ENCODE measurements around the gene SLC35G6. TPM values are rescaled to one million over a fixed set of nuclear protein-coding genes. Genes with fewer than 3 reads are reported as not detected.

Gene SLC35G6
- polyA plus RNA-seq, 1 donor: 0.52 TPM

- H3K36me3 ChIP-seq (ENCODE audit: control insufficient read depth, insufficient read depth, low read length): peaks cover 36% of the 10 kb centered on the region
- peak overlapping the region; percentile 71 for H3K27ac ChIP-seq (ENCODE audit: low read length)
- H3K9me3 ChIP-seq (ENCODE audit: control insufficient read depth, low read depth, low read length): no peaks in the 10 kb centered on the region
- DNase-seq: peak; percentile 84 to 93
- H3K4me1 ChIP-seq (ENCODE audit: control insufficient read depth, insufficient read depth, low read length): peaks cover 12% of the 10 kb centered on the region
- no peak overlapping the region for H3K4me3 ChIP-seq (ENCODE audit: low read length)
- WGBS (ENCODE audit: insufficient coverage, low lambda C conversion rate): no CpG with 5 or more reads among the region's 13 CpGs
- H3K27me3 ChIP-seq (ENCODE audit: control insufficient read depth, insufficient read depth, low read length): no peaks in the 10 kb centered on the region
These were observed 34.8 kb downstream of the SLC35G6 start for GRCh38 chr17:7515911-7516610.

- H3K27me3 ChIP-seq (ENCODE audit: control insufficient read depth, insufficient read depth, low read length): no peaks in the 10 kb centered on the region
- H3K4me3 ChIP-seq (ENCODE audit: low read length): no peak overlapping the region
- H3K27ac ChIP-seq (ENCODE audit: low read length): no peak overlapping the region
- H3K4me1 ChIP-seq (ENCODE audit: control insufficient read depth, insufficient read depth, low read length): no peaks in the 10 kb centered on the region
- WGBS (ENCODE audit: insufficient coverage, low lambda C conversion rate): no CpG with 5 or more reads among the region's 10 CpGs
- no peak for DNase-seq
- H3K36me3 ChIP-seq (ENCODE audit: control insufficient read depth, insufficient read depth, low read length): no peaks in the 10 kb centered on the region
- peaks cover 11% of the 10 kb centered on the region for H3K9me3 ChIP-seq (ENCODE audit: control insufficient read depth, low read depth, low read length)
These were observed 41.8 kb downstream of the SLC35G6 start for GRCh38 chr17:7523033-7523432.

DNA sequence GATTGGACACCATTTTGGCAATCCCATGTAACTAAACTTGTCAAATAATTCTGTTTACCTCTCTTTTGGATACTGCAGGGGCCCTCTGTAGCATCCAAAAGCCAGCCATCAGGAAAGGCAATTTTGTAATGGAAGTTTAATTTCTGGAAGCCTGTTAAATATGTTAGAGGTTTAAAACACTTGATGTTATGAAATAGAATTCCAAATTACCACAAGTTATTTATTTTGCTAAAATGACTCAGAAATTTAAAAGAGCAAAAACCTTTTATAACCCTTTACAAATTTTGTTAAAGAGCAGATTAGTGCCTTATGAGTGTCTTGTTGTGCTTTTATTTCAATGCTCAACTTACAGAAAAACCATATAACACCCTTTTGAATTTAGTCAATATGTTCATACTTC, 47.6 kb downstream of the SLC35G6 start:
- no peak for DNase-seq
- H3K4me1 ChIP-seq (ENCODE audit: control insufficient read depth, insufficient read depth, low read length): peaks cover 10% of the 10 kb centered on the region
- H3K9me3 ChIP-seq (ENCODE audit: control insufficient read depth, low read depth, low read length): peaks cover 22% of the 10 kb centered on the region

DNA sequence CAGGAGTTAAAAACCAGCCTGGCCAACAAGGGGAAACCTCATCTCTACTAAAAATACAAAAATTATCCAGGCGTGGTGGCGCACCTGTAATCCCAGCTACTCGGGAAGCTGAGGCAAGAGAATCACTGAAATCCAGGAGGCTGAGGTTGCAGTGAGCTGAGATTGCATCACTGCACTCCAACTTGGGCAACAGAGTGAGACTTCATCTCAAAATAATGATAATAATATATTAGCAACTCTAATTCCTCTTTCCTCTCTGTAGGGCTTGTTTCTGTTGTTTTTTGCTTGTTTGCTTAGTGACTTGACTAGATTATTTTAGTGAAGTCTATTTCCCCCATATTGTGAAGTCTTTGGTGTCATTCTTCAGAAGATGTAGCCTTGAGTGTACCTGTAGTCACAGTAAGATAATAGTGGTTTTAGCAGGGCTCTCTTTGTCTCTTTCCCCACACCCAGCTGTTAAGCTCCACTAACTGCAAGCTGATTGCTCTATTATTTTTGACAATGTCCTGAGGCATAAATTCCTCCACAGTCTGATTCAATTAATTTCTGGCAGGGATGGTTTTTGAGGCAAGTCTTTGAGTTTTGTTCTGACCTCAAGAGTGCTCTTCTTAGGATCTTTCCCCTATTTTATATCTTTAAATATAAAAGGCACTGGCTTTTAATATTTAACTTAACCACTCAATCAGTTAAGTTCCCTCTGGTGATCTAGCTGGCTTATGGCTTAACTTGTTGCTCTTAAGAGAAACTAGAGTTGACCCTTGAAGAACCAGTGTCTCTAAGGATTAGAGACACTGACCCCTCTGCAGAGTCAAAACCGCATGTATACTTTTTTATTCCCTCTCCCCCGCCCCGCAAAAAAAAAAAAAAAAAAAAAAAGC, 49.0 kb downstream of the SLC35G6 start:
- Histone ChIP-seq H3K4me1 (ENCODE audit: control insufficient read depth, insufficient read depth, low read length) (peaks cover 10% of the 10 kb centered on the region), H3K27me3 (ENCODE audit: control insufficient read depth, insufficient read depth, low read length) (no peaks in the 10 kb centered on the region), H3K36me3 (ENCODE audit: control insufficient read depth, insufficient read depth, low read length) (no peaks in the 10 kb centered on the region), H3K27ac (ENCODE audit: low read length) (no peak overlapping the region), H3K4me3 (ENCODE audit: low read length) (no peak overlapping the region), H3K9me3 (ENCODE audit: control insufficient read depth, low read depth, low read length) (peaks cover 22% of the 10 kb centered on the region)
- DNase-seq: no peak
- WGBS (ENCODE audit: insufficient coverage, low lambda C conversion rate): no CpG with 5 or more reads among the region's 6 CpGs

More for the DNA sequence above, 47.6 kb downstream of the SLC35G6 start:
- no peak overlapping the region for H3K27ac ChIP-seq (ENCODE audit: low read length)
- H3K36me3 ChIP-seq (ENCODE audit: control insufficient read depth, insufficient read depth, low read length): no peaks in the 10 kb centered on the region
- H3K4me3 ChIP-seq (ENCODE audit: low read length): no peak overlapping the region
- no peaks in the 10 kb centered on the region for H3K27me3 ChIP-seq (ENCODE audit: control insufficient read depth, insufficient read depth, low read length)

Other genes with a start within 250 kb of the SLC35G6 start
- 44.5 TPM for gene DVL2, start 246.9 kb upstream of the SLC35G6 start, polyA plus RNA-seq
- 45.4 TPM for gene PHF23, start 242.0 kb upstream of the SLC35G6 start, polyA plus RNA-seq
- gene GABARAP, start 239.0 kb upstream of the SLC35G6 start, polyA plus RNA-seq: 724 TPM
- gene CTDNEP1, start 229.7 kb upstream of the SLC35G6 start, polyA plus RNA-seq: 124 TPM
- 45.8 TPM for gene ELP5, start 229.2 kb upstream of the SLC35G6 start, polyA plus RNA-seq
- gene CLDN7, start 219.0 kb upstream of the SLC35G6 start, polyA plus RNA-seq: 250 TPM
- gene SLC2A4, start 199.7 kb upstream of the SLC35G6 start, polyA plus RNA-seq: 1.1 TPM
- 2.8 TPM for gene YBX2, start 186.8 kb upstream of the SLC35G6 start, polyA plus RNA-seq
- 263 TPM for gene EIF5A, start 173.8 kb upstream of the SLC35G6 start, polyA plus RNA-seq
- 53.0 TPM for gene GPS2, start 166.1 kb upstream of the SLC35G6 start, polyA plus RNA-seq
- 28.7 TPM for gene NEURL4, start 152.1 kb upstream of the SLC35G6 start, polyA plus RNA-seq
- 12.2 TPM for gene ACAP1, start 144.9 kb upstream of the SLC35G6 start, polyA plus RNA-seq
- 8.2 TPM for gene KCTD11, start 129.3 kb upstream of the SLC35G6 start, polyA plus RNA-seq
- gene TMEM95, start 126.3 kb upstream of the SLC35G6 start, polyA plus RNA-seq: 0.04 TPM
- gene TNK1, start 100.4 kb upstream of the SLC35G6 start, polyA plus RNA-seq: 7.4 TPM
- 16.9 TPM for gene PLSCR3, start 86.9 kb upstream of the SLC35G6 start, polyA plus RNA-seq
- 187 TPM for gene TMEM256, start 77.3 kb upstream of the SLC35G6 start, polyA plus RNA-seq
- gene NLGN2, start 73.6 kb upstream of the SLC35G6 start, polyA plus RNA-seq: 12.9 TPM
- not detected for gene SPEM1, start 61.1 kb upstream of the SLC35G6 start, polyA plus RNA-seq
- gene SPEM2, start 55.8 kb upstream of the SLC35G6 start, polyA plus RNA-seq: not detected
- gene SPEM3, start 52.6 kb upstream of the SLC35G6 start, polyA plus RNA-seq: not detected
- 7.5 TPM for gene TMEM102, start 46.0 kb upstream of the SLC35G6 start, polyA plus RNA-seq
- gene FGF11, start 41.9 kb upstream of the SLC35G6 start, polyA plus RNA-seq: 1.3 TPM
- gene CHRNB1, start 36.4 kb upstream of the SLC35G6 start, polyA plus RNA-seq: 7.4 TPM
- 65.6 TPM for gene ZBTB4, start 1.8 kb upstream of the SLC35G6 start, polyA plus RNA-seq
- gene POLR2A, start 2.9 kb downstream of the SLC35G6 start, polyA plus RNA-seq: 98.7 TPM
- gene TNFSF12, start 67.6 kb downstream of the SLC35G6 start, polyA plus RNA-seq: 32.7 TPM
- 23.4 TPM for gene TNFSF13, start 77.3 kb downstream of the SLC35G6 start, polyA plus RNA-seq
- 47.7 TPM for gene SENP3, start 80.5 kb downstream of the SLC35G6 start, polyA plus RNA-seq
- 512 TPM for gene CD68, start 98.2 kb downstream of the SLC35G6 start, polyA plus RNA-seq
- 105 TPM for gene MPDU1, start 102.4 kb downstream of the SLC35G6 start, polyA plus RNA-seq
- 2.0 TPM for gene SOX15, start 108.6 kb downstream of the SLC35G6 start, polyA plus RNA-seq
- gene FXR2, start 133.5 kb downstream of the SLC35G6 start, polyA plus RNA-seq: 28.2 TPM
- 327 TPM for gene SAT2, start 146.4 kb downstream of the SLC35G6 start, polyA plus RNA-seq
- 23.6 TPM for gene SHBG, start 148.7 kb downstream of the SLC35G6 start, polyA plus RNA-seq
- gene ATP1B2, start 169.5 kb downstream of the SLC35G6 start, polyA plus RNA-seq: 4.8 TPM
- gene TP53, start 206.0 kb downstream of the SLC35G6 start, polyA plus RNA-seq: 49.7 TPM
- gene WRAP53, start 207.0 kb downstream of the SLC35G6 start, polyA plus RNA-seq: 7.9 TPM
- 7.4 TPM for gene EFNB3, start 223.8 kb downstream of the SLC35G6 start, polyA plus RNA-seq
- gene DNAH2, start 236.3 kb downstream of the SLC35G6 start, polyA plus RNA-seq: 0.09 TPM